A549 (cell line): Measurements from ENCODE around the gene HLF. TPM values are rescaled to one million over a fixed set of nuclear protein-coding genes. Genes with fewer than 3 reads are reported as not detected.

ENCODE experiments used
- ATAC-seq, 2 experiments: fragments of 200-7000 bp in 1 of 2; fragments of >200 bp in 1 of 2; cut with Nextera tagmentation in 1 of 2; cut with Tn5 transposase in 1 of 2; 3 replicates each; pipeline versions ENCODE4 v1.8.0 to v1.9.1; 2018 to 2020; ENCODE audit warnings: mild to moderate bottlenecking in 1 of 2, moderate library complexity in 1 of 2
- CTCF ChIA-PET: fragments of 300-600 bp; sonication (Branson Sonifier 250); formaldehyde crosslinking; extraction: SDS; loops from one replicate; lab custom pipeline; 2021; ENCODE audit warnings: antibody characterized with exemption, inconsistent platforms; lab: Yijun Ruan, JAX
- POLR2A ChIA-PET: fragments of 350-600 bp; formaldehyde crosslinking; extraction: SDS; loops from one replicate; lab custom pipeline; 2021; ENCODE audit warnings: antibody characterized with exemption, inconsistent platforms; lab: Yijun Ruan, JAX
- DNase-seq, 2 experiments: peaks; one replicate each; pipeline versions ENCODE4 v3.0.0 to v3.0.0-alpha.2; 2011 to 2016; ENCODE audit warnings: low read depth in 1 of 2, low spot score in 1 of 2
- FAIRE-seq: peaks from 2 replicates; lab custom pipeline; 2011; peaks lifted over from hg19 to GRCh38; lab: Jason Lieb, UNC
- H3K27ac ChIP-seq, 2 experiments: fragments of >200 bp; sonication (Bioruptor Twin); formaldehyde crosslinking; 3 replicates each; pipeline ENCODE4 v1.5.1; 2016 to 2017
- H3K4me1 ChIP-seq: fragments of >200 bp; sonication (Bioruptor Twin); formaldehyde crosslinking; 3 replicates; pipeline ENCODE4 v1.6.1; 2016
- H3K4me2 ChIP-seq: fragments of >200 bp; sonication (Bioruptor Twin); formaldehyde crosslinking; 3 replicates; pipeline ENCODE4 v1.6.1; 2016
- H3K4me3 ChIP-seq: fragments of >200 bp; sonication (Bioruptor Twin); formaldehyde crosslinking; 3 replicates; pipeline ENCODE4 v1.5.1; 2016
- H3K9me3 ChIP-seq: fragments of >200 bp; sonication (Bioruptor Twin); formaldehyde crosslinking; 3 replicates; pipeline ENCODE4 v1.6.1; 2016
- BHLHE40 ChIP-seq: IDR thresholded peaks from 2 replicates; pipeline ENCODE4 v1.6.1; 2012; ENCODE audit warnings: low read depth, low read length, inconsistent platforms
- CHD4 ChIP-seq: fragments of 200-600 bp; sonication (generic); IDR thresholded peaks from 2 replicates; pipeline ENCODE4 v1.6.1; 2016; ENCODE audit warnings: antibody characterized with exemption, mild to moderate bottlenecking, borderline replicate concordance
- FOSB ChIP-seq: fragments of 250-450 bp; sonication (Bioruptor Pico); IDR thresholded peaks from 2 replicates; pipeline ENCODE4 v1.5.0; 2020; ENCODE audit warnings: mild to moderate bottlenecking, moderate library complexity
- FOSL2 ChIP-seq, 2 experiments: fragments of 450-650 bp in 1 of 2; fragments of >200 bp in 1 of 2; sonication (Bioruptor Twin) in 1 of 2; formaldehyde crosslinking; IDR thresholded peaks; 2 replicates each; pipeline versions ENCODE4 v1.5.0 to v1.6.1; 2016 to 2020; ENCODE audit warnings: mild to moderate bottlenecking in 1 of 2, moderate library complexity in 1 of 2
- FOXS1 ChIP-seq: fragments of 250-450 bp; sonication (Bioruptor Pico); IDR thresholded peaks from 2 replicates; pipeline ENCODE4 v1.5.0; 2020; ENCODE audit warnings: mild to moderate bottlenecking, moderate library complexity
- GATA3 ChIP-seq: IDR thresholded peaks from 2 replicates; pipeline ENCODE4 v1.6.1; 2012; ENCODE audit warnings: borderline replicate concordance
- HEYL ChIP-seq: fragments of 250-450 bp; sonication (Bioruptor Pico); IDR thresholded peaks from 2 replicates; pipeline ENCODE4 v1.8.0; 2021; ENCODE audit warnings: mild to moderate bottlenecking, moderate library complexity
- JUN ChIP-seq, 2 experiments: fragments of >200 bp; sonication (Bioruptor Twin); formaldehyde crosslinking; IDR thresholded peaks; 2 replicates in 1 of 2; 3 replicates in 1 of 2; pipeline ENCODE4 v1.6.1; 2016 to 2017
- NFE2L2 ChIP-seq: fragments of 150-350 bp; conservative IDR thresholded peaks from 2 replicates; pipeline ENCODE4 v1.6.1; 2014; ENCODE audit warnings: low read length
- NR3C1 ChIP-seq: fragments of >200 bp; sonication (Bioruptor Twin); formaldehyde crosslinking; IDR thresholded peaks from 3 replicates; pipeline ENCODE4 v1.6.1; 2017
- RAD21 ChIP-seq, 2 experiments: fragments of >200 bp in 1 of 2; sonication (Bioruptor Twin) in 1 of 2; formaldehyde crosslinking in 1 of 2; IDR thresholded peaks in 1 of 2; conservative IDR thresholded peaks in 1 of 2; 2 replicates in 1 of 2; 3 replicates in 1 of 2; pipeline ENCODE4 v1.6.1; 2012 to 2018; ENCODE audit warnings: inconsistent platforms in 1 of 2
- RFX5 ChIP-seq: fragments of 450-650 bp; IDR thresholded peaks from 2 replicates; pipeline ENCODE4 v1.7.1; 2014; ENCODE audit warnings: antibody characterized with exemption, mild to moderate bottlenecking, moderate library complexity
- SREBF2 ChIP-seq: fragments of 450-650 bp; IDR thresholded peaks from 2 replicates; pipeline ENCODE4 v1.6.1; 2014; ENCODE audit warnings: mild to moderate bottlenecking, moderate library complexity
- ZFP36 ChIP-seq: fragments of 450-650 bp; IDR thresholded peaks from 2 replicates; pipeline ENCODE4 v1.6.1; 2014; ENCODE audit warnings: borderline replicate concordance; ENCODE audit not compliant: partially characterized antibody
- ZNF302 ChIP-seq: fragments of 250-450 bp; sonication (Bioruptor Pico); IDR thresholded peaks from 2 replicates; pipeline ENCODE4 v1.9.0; 2021; ENCODE audit warnings: inconsistent platforms, mild to moderate bottlenecking, moderate library complexity
- WGBS: methylation state at CpG from one replicate; pipeline ENCODE4 v1.1.6; 2017; ENCODE audit errors: missing lambda C conversion rate; 5-methylcytosine and 5-hydroxymethylcytosine counted together
- polyA plus RNA-seq, 4 experiments: library from polyadenylated mRNA; depleted of rRNA in 3 of 4; stranded (reverse); fragments of >200 nt; fragmentation: RNase III in 1 of 4; extraction: RNeasy Plus Mini Kit Qiagen cat#74134 plus additional on column Dnase treatment in 1 of 4; gene quantifications; 2 replicates in 3 of 4; 3 replicates in 1 of 4; pipeline ENCODE4 v1.2.3, GENCODE V29; 2011 to 2017
- TF ChIP-seq, protein P1 (sequence below): fragments of 250-450 bp; sonication (Bioruptor Pico); IDR thresholded peaks from 2 replicates; pipeline ENCODE4 v1.5.0; 2020; ENCODE audit warnings: low read depth, mild to moderate bottlenecking, moderate library complexity
- TF ChIP-seq, protein P2 (sequence below): fragments of 250-450 bp; sonication (Bioruptor Pico); IDR thresholded peaks from 2 replicates; pipeline ENCODE4 v1.5.0; 2021; ENCODE audit warnings: mild to moderate bottlenecking, moderate library complexity, borderline replicate concordance
- TF ChIP-seq, protein P3 (sequence below): IDR thresholded peaks from 2 replicates; pipeline ENCODE4 v1.6.1; 2012

HLF gene
- polyA plus RNA-seq, 2 of the 4 experiments (the other 2 are of a cell fraction) = 0.35 to 1.0 TPM

DNA sequence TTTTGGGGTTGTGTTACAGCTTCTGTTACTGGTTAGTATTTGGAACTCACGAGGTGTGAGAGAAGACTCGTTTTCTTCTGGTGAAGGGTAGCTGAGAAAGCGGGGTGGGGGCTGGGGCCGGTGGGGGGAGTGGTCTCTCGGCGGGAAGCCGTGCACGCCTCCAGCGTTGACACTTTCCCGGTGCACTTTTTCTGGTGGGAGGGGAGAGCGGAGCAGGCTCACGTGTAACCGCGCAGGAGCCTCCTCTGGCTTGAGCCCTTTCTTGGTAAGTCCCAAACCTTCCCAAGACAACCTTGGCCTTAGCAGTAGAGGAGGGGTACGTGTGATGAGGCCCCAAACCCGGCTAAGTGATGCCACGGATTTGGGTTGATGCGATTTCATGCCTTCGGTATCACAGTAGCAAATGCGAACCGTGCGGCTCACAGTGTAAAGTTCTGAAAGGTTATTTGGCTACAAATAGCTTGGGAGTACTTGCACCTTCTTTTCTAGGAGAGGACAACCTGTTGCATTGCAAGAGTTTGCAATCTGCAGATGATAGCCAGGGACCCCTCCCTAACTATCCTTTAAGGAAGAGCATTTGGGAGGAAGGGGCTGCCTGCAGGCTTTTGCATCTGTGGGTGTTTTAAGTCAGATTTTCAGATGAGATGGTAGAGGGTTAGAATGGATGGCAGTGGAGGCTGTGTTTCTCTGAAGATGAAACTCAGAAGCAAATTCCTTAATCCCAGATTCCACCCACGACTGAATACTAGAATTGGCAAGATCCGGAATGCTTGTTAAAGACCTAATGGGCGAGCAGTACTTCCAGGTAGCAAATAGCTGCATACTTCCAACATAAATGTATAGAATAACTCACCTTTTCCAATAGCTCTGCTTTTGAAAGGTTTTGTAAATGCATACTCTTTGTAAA is 1.5 kb downstream of the HLF start (continued):
- TF ChIP-seq FOSB (CRISPR knock-in tag) = no peak
- TF ChIP-seq, all 56 proteins: peak for 0

DNA sequence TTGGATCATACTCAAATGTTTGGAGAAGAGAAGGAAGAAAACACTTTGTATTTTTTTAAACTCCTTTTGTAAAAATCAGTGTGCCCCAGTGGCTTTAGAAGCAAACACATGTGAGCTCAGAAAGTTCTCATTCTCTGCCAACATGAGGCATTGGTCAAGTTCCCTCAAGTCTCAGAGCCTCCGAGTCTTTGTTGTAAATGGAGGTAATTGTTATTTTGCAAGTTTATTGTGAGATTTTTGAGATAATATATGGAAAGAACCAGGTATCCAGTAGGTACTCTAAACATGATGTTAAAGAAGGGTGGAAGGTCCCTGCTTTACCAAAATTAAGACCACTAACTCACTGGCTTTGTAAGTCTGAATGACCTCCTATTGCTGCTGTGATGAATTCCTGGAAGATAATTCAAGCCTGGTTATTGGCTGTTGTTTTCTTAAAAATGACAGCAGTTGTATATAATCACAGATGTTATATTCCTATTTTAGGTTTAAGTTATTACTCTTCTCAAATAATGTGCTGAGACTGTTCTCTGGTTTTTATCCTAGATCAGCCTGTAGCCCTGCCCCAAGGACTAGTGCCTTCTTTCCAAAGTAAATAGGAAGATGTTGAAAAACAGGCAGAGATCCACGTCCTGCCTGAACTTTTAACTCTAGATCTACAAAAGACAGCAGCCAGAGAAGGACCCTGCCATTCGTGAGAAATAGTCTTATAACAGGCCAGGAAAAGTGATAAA is 2.4 kb downstream of the HLF start:
- CTCF ChIA-PET = interaction anchor here (0.9 kb wide), 2 partner anchors 8 to 29 kb away, joined by 3 to 4 read pairs; no protein-coding TSS in a partner anchor
- Histone ChIP-seq H3K4me3 (no peak overlapping the region), H3K4me1 (peaks cover 12% of the 10 kb centered on the region; the same call in 1 of the 3 replicates), H3K4me2 (no peak overlapping the region), H3K27ac (no peak overlapping the region), H3K9me3 (no peaks in the 10 kb centered on the region)
- FAIRE-seq = no peak
- DNase-seq = no peak
- 57% methylated on average over 3 of the region's 3 CpGs for WGBS
- no peak for ATAC-seq
- POLR2A ChIA-PET = no interaction called here
- TF ChIP-seq CHD4 (no peak), ZFP36 (no peak), FOXS1 (CRISPR knock-in tag) (no peak), SREBF2 (no peak), NFE2L2 (no peak), RFX5 (no peak), RAD21 (conservative IDR thresholded peaks at IDR 0.05 in 1 of 2, IDR thresholded peaks at IDR 0.05 in 1 of 2) (no peak), BHLHE40 (no peak), FOSB (CRISPR knock-in tag) (no peak), NR3C1 (no peak), GATA3 (no peak), HEYL (CRISPR knock-in tag) (no peak), ZNF302 (CRISPR knock-in tag) (no peak), JUN (IDR thresholded peaks at IDR 0.05) (no peak), FOSL2 (IDR thresholded peaks at IDR 0.05) (no peak), FOSL2 (CRISPR knock-in tag; IDR thresholded peaks at IDR 0.05) (no peak)
- TF ChIP-seq, protein P1, sequence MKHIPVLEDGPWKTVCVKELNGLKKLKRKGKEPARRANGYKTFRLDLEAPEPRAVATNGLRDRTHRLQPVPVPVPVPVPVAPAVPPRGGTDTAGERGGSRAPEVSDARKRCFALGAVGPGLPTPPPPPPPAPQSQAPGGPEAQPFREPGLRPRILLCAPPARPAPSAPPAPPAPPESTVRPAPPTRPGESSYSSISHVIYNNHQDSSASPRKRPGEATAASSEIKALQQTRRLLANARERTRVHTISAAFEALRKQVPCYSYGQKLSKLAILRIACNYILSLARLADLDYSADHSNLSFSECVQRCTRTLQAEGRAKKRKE (CRISPR knock-in tag) = no peak
- TF ChIP-seq, protein P2, sequence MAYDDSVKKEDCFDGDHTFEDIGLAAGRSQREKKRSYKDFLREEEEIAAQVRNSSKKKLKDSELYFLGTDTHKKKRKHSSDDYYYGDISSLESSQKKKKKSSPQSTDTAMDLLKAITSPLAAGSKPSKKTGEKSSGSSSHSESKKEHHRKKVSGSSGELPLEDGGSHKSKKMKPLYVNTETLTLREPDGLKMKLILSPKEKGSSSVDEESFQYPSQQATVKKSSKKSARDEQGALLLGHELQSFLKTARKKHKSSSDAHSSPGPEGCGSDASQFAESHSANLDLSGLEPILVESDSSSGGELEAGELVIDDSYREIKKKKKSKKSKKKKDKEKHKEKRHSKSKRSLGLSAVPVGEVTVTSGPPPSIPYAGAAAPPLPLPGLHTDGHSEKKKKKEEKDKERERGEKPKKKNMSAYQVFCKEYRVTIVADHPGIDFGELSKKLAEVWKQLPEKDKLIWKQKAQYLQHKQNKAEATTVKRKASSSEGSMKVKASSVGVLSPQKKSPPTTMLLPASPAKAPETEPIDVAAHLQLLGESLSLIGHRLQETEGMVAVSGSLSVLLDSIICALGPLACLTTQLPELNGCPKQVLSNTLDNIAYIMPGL (CRISPR knock-in tag) = no peak
- TF ChIP-seq, protein P3, sequence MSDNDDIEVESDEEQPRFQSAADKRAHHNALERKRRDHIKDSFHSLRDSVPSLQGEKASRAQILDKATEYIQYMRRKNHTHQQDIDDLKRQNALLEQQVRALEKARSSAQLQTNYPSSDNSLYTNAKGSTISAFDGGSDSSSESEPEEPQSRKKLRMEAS = no peak
